CD14-positive monocyte (primary cell): ENCODE data around the gene PCP2. TPM values are rescaled to one million over a fixed set of nuclear protein-coding genes. Genes with fewer than 3 reads are reported as not detected.

Source experiments
- DNase-seq, 3 donors: peaks; one replicate each; pipeline ENCODE4 v3.0.0-alpha.2; 2011 to 2022
- H2AFZ ChIP-seq: 2 replicates; pipeline ENCODE4 v1.6.0; 2012; ENCODE audit warnings: mild to moderate bottlenecking, low read depth, low read length, inconsistent platforms; ENCODE audit not compliant: insufficient read depth, poor library complexity, severe bottlenecking
- H3K27ac ChIP-seq, 2 donors: 1 replicate in 1 of 2; 2 replicates in 1 of 2; pipeline ENCODE4 v1.5.1; 2012 to 2013; ENCODE audit warnings: low read length in 2 of 2, control low read depth in 1 of 2, inconsistent platforms in 1 of 2, low read depth in 1 of 2, mild to moderate bottlenecking in 1 of 2
- H3K27me3 ChIP-seq, 2 donors: one replicate each; pipeline versions ENCODE4 v1.6.0 to v1.6.1; 2011 to 2013; ENCODE audit warnings: low read length in 2 of 2; ENCODE audit not compliant: control insufficient read depth in 2 of 2, insufficient read depth in 2 of 2
- H3K36me3 ChIP-seq, 2 donors: replicated peaks in 1 of 2; 1 replicate in 1 of 2; 2 replicates in 1 of 2; pipeline versions ENCODE4 v1.5.1 to v1.6.1; 2012 to 2013; ENCODE audit warnings: low read length in 2 of 2, control low read depth in 1 of 2, inconsistent platforms in 1 of 2, mild to moderate bottlenecking in 1 of 2; ENCODE audit not compliant: insufficient read depth in 2 of 2, control insufficient read depth in 1 of 2
- H3K4me1 ChIP-seq, 2 donors: 1 replicate in 1 of 2; 2 replicates in 1 of 2; pipeline versions ENCODE4 v1.5.1 to v1.6.1; 2012 to 2013; ENCODE audit warnings: low read length in 2 of 2, control low read depth in 1 of 2, inconsistent platforms in 1 of 2, mild to moderate bottlenecking in 1 of 2, moderate library complexity in 1 of 2; ENCODE audit not compliant: insufficient read depth in 2 of 2, control insufficient read depth in 1 of 2
- H3K4me2 ChIP-seq: replicated peaks from 2 replicates; pipeline ENCODE3; 2012; ENCODE audit warnings: low read length, moderate library complexity, mild to moderate bottlenecking; ENCODE audit not compliant: poor library complexity, severe bottlenecking; ENCODE audit errors: extremely low read depth
- H3K4me3 ChIP-seq, 3 experiments: fragments of 200-600 bp in 1 of 3; sonication (generic) in 1 of 3; replicated peaks in 1 of 3; 1 replicate in 2 of 3; 2 replicates in 1 of 3; pipeline ENCODE4 v1.5.1; 2011 to 2013; ENCODE audit warnings: low read length in 3 of 3, mild to moderate bottlenecking in 3 of 3, control low read depth in 2 of 3, low read depth in 2 of 3, inconsistent platforms in 1 of 3, moderate library complexity in 1 of 3
- H3K79me2 ChIP-seq: 2 replicates; pipeline ENCODE4 v1.6.0; 2012; ENCODE audit warnings: mild to moderate bottlenecking, control low read depth, inconsistent platforms, low read length, moderate library complexity; ENCODE audit not compliant: insufficient read depth
- H3K9ac ChIP-seq: 2 replicates; pipeline ENCODE4 v1.6.0; 2017; ENCODE audit warnings: low read length, mild to moderate bottlenecking; ENCODE audit not compliant: insufficient read depth, poor library complexity, severe bottlenecking
- H3K9me3 ChIP-seq, 2 donors: replicated peaks in 1 of 2; 1 replicate in 1 of 2; 2 replicates in 1 of 2; pipeline versions ENCODE4 v1.5.1 to v1.6.1; 2012 to 2013; ENCODE audit warnings: low read length in 2 of 2, control low read depth in 1 of 2; ENCODE audit not compliant: control insufficient read depth in 1 of 2, insufficient read depth in 1 of 2
- H4K20me1 ChIP-seq: 2 replicates; pipeline ENCODE4 v1.6.0; 2012; ENCODE audit warnings: mild to moderate bottlenecking, low read length, control low read depth, moderate library complexity; ENCODE audit not compliant: insufficient read depth
- H3K27ac Mint-ChIP-seq, 7 donors: one replicate each; pipeline ENCODE4 v1.8.0; 2020; ENCODE audit warnings: mild to moderate bottlenecking in 7 of 7, mixed read lengths in 7 of 7, moderate library complexity in 6 of 7, inconsistent platforms in 2 of 7
- H3K27me3 Mint-ChIP-seq, 3 donors: one replicate each; pipeline ENCODE4 v1.8.0; 2021 to 2022; ENCODE audit warnings: low read depth in 3 of 3, mild to moderate bottlenecking in 3 of 3, mixed read lengths in 3 of 3, moderate library complexity in 3 of 3, inconsistent platforms in 1 of 3
- H3K36me3 Mint-ChIP-seq, 2 donors: one replicate each; pipeline ENCODE4 v1.8.0; 2020; ENCODE audit warnings: mixed read lengths in 2 of 2, inconsistent platforms in 1 of 2, mild to moderate bottlenecking in 1 of 2
- H3K4me1 Mint-ChIP-seq: one replicate; pipeline ENCODE4 v1.8.0; 2020; ENCODE audit warnings: mild to moderate bottlenecking, mixed read lengths
- H3K4me3 Mint-ChIP-seq, 2 donors: one replicate each; pipeline ENCODE4 v1.8.0; 2020; ENCODE audit warnings: mild to moderate bottlenecking in 2 of 2, mixed read lengths in 2 of 2, moderate library complexity in 1 of 2
- H3K9me3 Mint-ChIP-seq, 7 donors: one replicate each; pipeline ENCODE4 v1.8.0; 2020 to 2022; ENCODE audit warnings: mixed read lengths in 7 of 7, mild to moderate bottlenecking in 6 of 7, moderate library complexity in 6 of 7, inconsistent platforms in 2 of 7
- WGBS: methylation state at CpG from one replicate; pipeline ENCODE4 v1.1.5; 2013; ENCODE audit warnings: missing lambda C conversion rate; ENCODE audit not compliant: insufficient coverage; 5-methylcytosine and 5-hydroxymethylcytosine counted together
- intact Hi-C, 2 donors: fragments of 100-400 bp; cut with micrococcal nuclease; formaldehyde crosslinking; loops; one replicate each; pipeline versions ENCODE4 v1.15.0 to v1.15.1; 2023
- polyA plus RNA-seq, 3 donors: library from polyadenylated mRNA; depleted of rRNA in 1 of 3; unstranded in 2 of 3; stranded (reverse) in 1 of 3; fragments of 300-500 nt in 2 of 3; fragments of >200 nt in 1 of 3; fragmentation: Illumina TruSeq in 2 of 3; gene quantifications; 1 replicate in 2 of 3; 2 replicates in 1 of 3; pipeline ENCODE4 v1.2.3, GENCODE V29; 2012 to 2021
- TF ChIP-seq, protein P1 (sequence below): fragments of 200-600 bp; IDR thresholded peaks from one replicate; pipeline ENCODE4 v1.8.0; 2022; ENCODE audit warnings: antibody characterized with exemption, mild to moderate bottlenecking

Gene PCP2
- polyA plus RNA-seq, 3 donors: 1.8 TPM; not detected in 2

DNA sequence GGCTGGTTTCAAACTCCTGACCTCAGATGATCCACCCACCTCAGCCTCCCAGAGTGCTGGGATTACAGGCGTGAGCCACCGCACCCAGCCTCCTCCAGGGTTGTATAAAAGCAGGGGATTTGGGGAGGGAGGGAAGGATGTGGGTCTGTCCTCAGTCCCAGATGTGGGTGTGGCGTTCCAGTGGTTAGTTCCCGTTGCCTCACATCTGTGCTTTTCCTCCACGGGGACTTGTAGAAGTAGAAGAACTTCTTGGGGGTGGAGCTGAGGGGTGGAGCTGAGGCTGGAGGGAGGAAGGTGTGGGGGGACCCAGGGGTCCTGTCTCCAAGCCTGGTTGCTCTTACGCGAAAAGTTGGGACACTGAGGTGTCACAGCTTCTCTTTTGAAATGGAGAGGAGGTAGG, 42.9 kb upstream of the PCP2 start:
- peak; percentile 57 to 81 (median 68) for DNase-seq
- 0% methylated on average over 3 of the region's 7 CpGs for WGBS
- Histone ChIP-seq H3K36me3 (no peaks in the 10 kb centered on the region), H3K79me2 (peaks cover 60% of the 10 kb centered on the region), H3K9me3 (peaks cover 7 to 13% of the 10 kb centered on the region in 2 donors), H2AFZ (no peak overlapping the region), H3K4me2 (peak overlapping the region; percentile 97), H3K4me3 (peak overlapping the region; percentile 41 to 96 (median 48)), H4K20me1 (no peaks in the 10 kb centered on the region), H3K9ac (peak overlapping the region; percentile 74), H3K27ac (peak overlapping the region; percentile 76 to 96), H3K4me1 (peaks cover 67 to 87% of the 10 kb centered on the region in 2 donors), H3K27me3 (no peaks in the 10 kb centered on the region)
- peak overlapping the region; percentile 80 to 93 for H3K4me3 Mint-ChIP-seq
- H3K27ac Mint-ChIP-seq: peak overlapping the region; percentile 95 to 99 (median 98)
- peaks cover 0 to 4% (median 0%) of the 10 kb centered on the region in 3 donors for H3K27me3 Mint-ChIP-seq
- H3K9me3 Mint-ChIP-seq: peaks cover 11 to 17% (median 13%) of the 10 kb centered on the region in 7 donors
- peaks cover 75% of the 10 kb centered on the region for H3K4me1 Mint-ChIP-seq
- peaks cover 6 to 18% of the 10 kb centered on the region in 2 donors for H3K36me3 Mint-ChIP-seq
- intact Hi-C loops: loop anchor here (2.0 to 5.0 kb wide), 2 partner anchors 18 to 39 kb away; partner anchors contain the start of gene STXBP2 (in 1 of the 2)
- TF ChIP-seq, protein P1, sequence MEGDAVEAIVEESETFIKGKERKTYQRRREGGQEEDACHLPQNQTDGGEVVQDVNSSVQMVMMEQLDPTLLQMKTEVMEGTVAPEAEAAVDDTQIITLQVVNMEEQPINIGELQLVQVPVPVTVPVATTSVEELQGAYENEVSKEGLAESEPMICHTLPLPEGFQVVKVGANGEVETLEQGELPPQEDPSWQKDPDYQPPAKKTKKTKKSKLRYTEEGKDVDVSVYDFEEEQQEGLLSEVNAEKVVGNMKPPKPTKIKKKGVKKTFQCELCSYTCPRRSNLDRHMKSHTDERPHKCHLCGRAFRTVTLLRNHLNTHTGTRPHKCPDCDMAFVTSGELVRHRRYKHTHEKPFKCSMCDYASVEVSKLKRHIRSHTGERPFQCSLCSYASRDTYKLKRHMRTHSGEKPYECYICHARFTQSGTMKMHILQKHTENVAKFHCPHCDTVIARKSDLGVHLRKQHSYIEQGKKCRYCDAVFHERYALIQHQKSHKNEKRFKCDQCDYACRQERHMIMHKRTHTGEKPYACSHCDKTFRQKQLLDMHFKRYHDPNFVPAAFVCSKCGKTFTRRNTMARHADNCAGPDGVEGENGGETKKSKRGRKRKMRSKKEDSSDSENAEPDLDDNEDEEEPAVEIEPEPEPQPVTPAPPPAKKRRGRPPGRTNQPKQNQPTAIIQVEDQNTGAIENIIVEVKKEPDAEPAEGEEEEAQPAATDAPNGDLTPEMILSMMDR: no peak

DNA sequence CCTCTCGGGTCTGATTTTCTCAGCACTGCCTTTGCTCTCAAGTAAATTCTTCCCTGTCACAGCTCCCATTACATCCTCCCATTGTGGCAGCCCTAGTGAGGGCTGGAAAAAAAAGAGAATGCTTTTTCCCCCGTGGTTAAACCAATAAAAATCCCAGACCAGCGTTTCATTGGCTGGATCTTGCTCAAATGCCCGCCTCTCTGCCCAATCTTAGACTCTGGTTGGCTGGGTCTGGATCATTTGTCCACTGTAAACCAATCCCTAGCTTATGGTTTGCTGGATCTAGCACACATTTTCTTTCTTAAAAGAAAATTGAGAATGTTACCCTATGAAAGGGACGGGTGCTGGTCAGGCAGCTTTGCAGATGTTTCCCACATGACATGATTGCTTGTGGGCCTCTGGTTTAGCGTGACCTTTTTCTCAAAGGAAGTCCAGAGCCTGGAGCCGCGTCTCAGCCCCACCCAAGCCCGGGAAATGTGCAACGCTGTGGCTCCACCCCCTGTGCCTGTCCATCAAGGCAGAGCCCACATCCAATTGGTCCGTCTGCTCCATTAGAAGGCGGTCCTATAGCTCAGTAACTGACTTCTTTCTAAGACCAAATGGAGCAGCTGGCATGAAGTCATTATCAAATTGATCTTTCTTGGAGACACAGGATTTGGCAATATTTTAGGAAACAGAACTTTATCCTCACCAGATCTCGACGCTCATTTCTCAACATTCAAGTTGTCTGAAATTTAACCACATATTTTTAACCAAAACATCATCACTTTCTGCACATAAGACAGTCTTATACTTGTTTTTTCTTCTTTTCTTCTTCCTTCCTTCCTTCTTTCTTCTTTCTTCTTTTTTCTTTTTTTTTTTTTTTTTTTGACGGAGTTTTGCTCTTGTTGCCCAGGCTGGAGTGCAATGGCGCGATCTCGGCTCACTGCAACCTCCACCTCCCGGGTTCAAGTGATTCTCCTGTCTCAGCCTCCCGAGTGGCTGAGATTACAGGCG, 40.8 kb upstream of the PCP2 start:
- Histone ChIP-seq H3K79me2 (peaks cover 45% of the 10 kb centered on the region), H2AFZ (no peak overlapping the region), H3K27me3 (no peaks in the 10 kb centered on the region), H3K9ac (no peak overlapping the region), H3K27ac (peak overlapping the region; percentile 67 to 81), H3K36me3 (no peaks in the 10 kb centered on the region), H3K4me2 (peak overlapping the region; percentile 49), H3K4me1 (peaks cover 69 to 85% of the 10 kb centered on the region in 2 donors), H4K20me1 (no peaks in the 10 kb centered on the region), H3K9me3 (peaks cover 7 to 13% of the 10 kb centered on the region in 2 donors), H3K4me3 (no peak overlapping the region)
- peaks cover 5 to 12% of the 10 kb centered on the region in 2 donors for H3K36me3 Mint-ChIP-seq
- peak overlapping the region; percentile 26 to 34 for H3K4me3 Mint-ChIP-seq
- H3K4me1 Mint-ChIP-seq: peaks cover 78% of the 10 kb centered on the region
- TF ChIP-seq, protein P1: no peak
- peaks cover 11 to 17% (median 13%) of the 10 kb centered on the region in 7 donors for H3K9me3 Mint-ChIP-seq
- intact Hi-C loops: loop anchor here in 1 of 2 donors (5.0 kb wide), 1 partner anchor 37 kb away; the partner anchor contains the start of gene STXBP2
- H3K27me3 Mint-ChIP-seq: peaks cover 0 to 4% (median 0%) of the 10 kb centered on the region in 3 donors
- peak; percentile 94 to 97 (median 96) for DNase-seq
- H3K27ac Mint-ChIP-seq: peak overlapping the region; percentile 70 to 98 (median 93)
- 1% methylated on average over 9 of the region's 21 CpGs for WGBS
